Lower leg skin (tissue), 3 donors: Measurements from ENCODE around the gene MGAT4D.

Source experiments
- CTCF ChIP-seq, 3 donors: fragments of 450-650 bp; IDR thresholded peaks; one replicate each; pipeline ENCODE4 v1.5.1; 2016; ENCODE audit warnings: antibody characterized with exemption in 3 of 3, mild to moderate bottlenecking in 3 of 3, moderate library complexity in 2 of 3
- POLR2A ChIP-seq, 2 donors: fragments of 450-650 bp; IDR thresholded peaks; one replicate each; pipeline ENCODE4 v1.6.1; 2016 to 2017; ENCODE audit warnings: antibody characterized with exemption in 2 of 2, mild to moderate bottlenecking in 1 of 2, moderate library complexity in 1 of 2

GRCh38 chr4:140408974-140409373 is 89.1 kb downstream of the MGAT4D start:
- TF ChIP-seq CTCF (IDR thresholded peaks at IDR 0.05) (no peak), POLR2A (IDR thresholded peaks at IDR 0.05) (no peak)
